ENCODE results near the gene MRPL27.
"Not testable (repeated sequence)": the region's sequence is repeated elsewhere in the genome, so short reads cannot be mapped to it uniquely, and the experiment has no call there.

Gene MRPL27

DNA sequence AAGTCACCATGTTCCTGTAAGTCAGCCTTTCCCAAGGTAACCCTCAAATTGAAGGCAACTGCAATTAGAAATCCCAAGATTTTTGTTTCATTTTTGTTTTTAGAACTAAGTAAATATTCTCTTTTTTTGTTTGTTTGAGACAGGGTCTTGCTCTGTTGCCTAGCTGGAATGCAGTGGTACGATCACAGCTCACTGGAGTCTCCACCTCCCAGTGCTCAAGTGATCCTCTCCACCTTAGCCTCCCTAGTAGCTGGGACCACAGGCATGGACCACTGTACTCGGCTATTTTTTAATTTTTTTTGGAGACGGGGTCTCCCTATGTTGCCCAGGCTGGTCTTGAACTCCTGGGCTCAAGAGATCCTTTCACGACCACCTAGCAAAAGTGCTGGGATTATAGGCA is 34.9 kb upstream of the MRPL27 start:
- TF ChIP-seq, protein P1, sequence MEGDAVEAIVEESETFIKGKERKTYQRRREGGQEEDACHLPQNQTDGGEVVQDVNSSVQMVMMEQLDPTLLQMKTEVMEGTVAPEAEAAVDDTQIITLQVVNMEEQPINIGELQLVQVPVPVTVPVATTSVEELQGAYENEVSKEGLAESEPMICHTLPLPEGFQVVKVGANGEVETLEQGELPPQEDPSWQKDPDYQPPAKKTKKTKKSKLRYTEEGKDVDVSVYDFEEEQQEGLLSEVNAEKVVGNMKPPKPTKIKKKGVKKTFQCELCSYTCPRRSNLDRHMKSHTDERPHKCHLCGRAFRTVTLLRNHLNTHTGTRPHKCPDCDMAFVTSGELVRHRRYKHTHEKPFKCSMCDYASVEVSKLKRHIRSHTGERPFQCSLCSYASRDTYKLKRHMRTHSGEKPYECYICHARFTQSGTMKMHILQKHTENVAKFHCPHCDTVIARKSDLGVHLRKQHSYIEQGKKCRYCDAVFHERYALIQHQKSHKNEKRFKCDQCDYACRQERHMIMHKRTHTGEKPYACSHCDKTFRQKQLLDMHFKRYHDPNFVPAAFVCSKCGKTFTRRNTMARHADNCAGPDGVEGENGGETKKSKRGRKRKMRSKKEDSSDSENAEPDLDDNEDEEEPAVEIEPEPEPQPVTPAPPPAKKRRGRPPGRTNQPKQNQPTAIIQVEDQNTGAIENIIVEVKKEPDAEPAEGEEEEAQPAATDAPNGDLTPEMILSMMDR (IDR thresholded peaks at IDR 0.05): no peak
- no peak overlapping the region for H3K4me3 ChIP-seq
- H3K27ac ChIP-seq: no peak overlapping the region
- DNase-seq (ENCODE audit: low spot score): no peak

DNA sequence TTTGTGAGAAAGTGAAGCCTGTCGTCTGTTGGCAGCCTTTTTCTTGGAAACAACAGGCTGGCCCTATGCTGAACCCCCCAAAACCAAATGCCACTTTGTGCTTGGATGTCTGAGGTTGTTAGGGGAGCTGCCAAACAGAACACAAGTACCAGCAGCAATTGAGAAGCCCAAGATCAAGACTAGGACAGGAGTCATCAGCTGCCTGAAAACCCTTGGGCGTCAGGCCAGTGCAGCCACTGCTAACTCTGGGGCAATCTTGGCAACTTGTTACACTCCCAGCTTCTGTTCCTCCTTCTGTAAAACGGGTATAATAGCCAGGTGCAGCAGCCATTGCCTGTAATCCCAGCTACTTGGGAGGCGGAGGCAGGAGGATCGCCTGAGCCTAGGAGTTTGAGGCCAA is 33.6 kb upstream of the MRPL27 start:
- Histone ChIP-seq H3K27ac (no peak overlapping the region), H3K4me3 (no peak overlapping the region)
- TF ChIP-seq, protein P1 (IDR thresholded peaks at IDR 0.05): no peak
- no peak for DNase-seq (ENCODE audit: low spot score)

DNA sequence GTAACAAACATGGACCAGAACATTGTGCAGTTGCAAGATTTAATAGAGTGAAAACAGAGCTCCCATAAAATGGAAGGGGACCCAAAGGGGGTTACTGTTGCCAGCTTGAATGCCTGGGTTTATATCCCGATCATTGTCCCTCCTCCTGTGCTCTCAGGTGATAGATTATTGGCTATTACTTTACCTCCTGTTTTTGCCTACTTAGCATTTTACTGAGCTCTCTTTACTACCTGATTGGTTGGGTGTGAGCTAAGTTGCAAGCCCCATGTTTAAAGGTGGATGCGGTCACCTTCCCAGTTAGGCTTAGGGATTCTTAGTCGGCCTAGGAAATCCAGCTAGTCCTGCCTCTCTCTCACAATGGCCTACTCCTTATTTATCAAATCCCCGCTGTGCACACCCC is 32.4 kb upstream of the MRPL27 start:
- not testable (repeated sequence) for DNase-seq (ENCODE audit: low spot score); H3K27ac ChIP-seq; H3K4me3 ChIP-seq

DNA sequence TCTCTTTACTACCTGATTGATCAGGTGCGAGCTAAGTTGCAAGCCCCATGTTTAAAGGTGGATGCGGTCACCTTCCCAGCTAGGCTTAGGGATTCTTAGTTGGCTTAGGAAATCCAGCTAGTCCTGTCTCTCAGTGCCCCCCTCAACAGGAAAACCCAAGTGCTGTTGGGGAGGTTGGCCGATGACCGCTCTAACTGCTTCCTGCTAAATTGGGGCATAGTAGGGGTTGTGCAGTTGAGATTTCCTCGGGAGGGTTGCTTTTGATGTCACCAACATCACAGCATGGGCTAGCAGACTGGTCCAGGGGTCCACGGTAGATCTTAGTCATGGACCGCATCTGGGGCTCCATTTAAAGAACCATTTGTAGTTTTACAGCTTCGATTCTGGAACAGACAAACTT is 26.6 kb upstream of the MRPL27 start:
- not testable (repeated sequence) for DNase-seq (ENCODE audit: low spot score); H3K4me3 ChIP-seq

DNA sequence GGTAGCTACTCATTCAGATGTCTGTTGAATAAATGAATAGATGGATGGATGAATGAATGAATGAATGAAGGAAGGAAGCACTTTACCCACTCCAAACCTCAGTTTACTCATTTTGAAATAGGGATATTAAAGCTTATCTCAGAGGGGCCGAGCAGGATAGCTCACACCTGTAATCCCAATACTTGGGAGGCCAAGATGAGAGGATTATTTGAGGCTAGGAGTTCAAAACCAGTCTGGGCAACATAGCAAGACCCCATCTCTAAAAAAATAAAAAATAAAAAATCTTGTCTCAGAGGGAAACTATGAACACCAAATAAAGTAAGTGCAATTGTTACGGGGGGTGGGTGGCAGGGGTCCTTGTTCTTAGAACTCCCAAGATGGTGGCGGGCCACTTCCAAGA is 25.7 kb upstream of the MRPL27 start:
- H3K4me3 ChIP-seq; H3K27ac ChIP-seq; DNase-seq (ENCODE audit: low spot score): not testable (repeated sequence)

More for the DNA sequence above, 26.6 kb upstream of the MRPL27 start:
- not testable (repeated sequence) for H3K27ac ChIP-seq

DNA sequence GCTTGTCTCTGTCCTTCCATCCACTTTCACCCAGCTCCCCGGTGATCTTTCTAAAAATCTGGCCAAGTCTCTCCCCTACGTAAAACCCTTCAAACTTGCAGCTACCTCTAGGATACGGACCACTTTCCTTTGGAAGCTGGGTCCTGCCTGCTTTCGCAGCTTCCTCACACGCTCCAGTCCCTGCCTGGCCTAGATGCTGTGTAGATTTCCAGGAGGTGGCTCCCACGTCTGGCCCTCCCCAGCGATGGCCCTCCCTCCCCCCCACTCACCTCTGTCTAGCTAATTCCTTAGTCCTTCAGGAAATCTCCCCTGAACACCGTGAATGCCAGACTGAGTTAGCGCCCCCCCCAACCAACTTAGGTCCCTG is 24.9 kb upstream of the MRPL27 start:
- peak overlapping the region in 1 of 2 donors; percentile 82 for H3K27ac ChIP-seq
- TF ChIP-seq, protein P1 (IDR thresholded peaks at IDR 0.05): no peak
- peak overlapping the region; percentile 89 for H3K4me3 ChIP-seq
- DNase-seq (ENCODE audit: low spot score): no peak

DNA sequence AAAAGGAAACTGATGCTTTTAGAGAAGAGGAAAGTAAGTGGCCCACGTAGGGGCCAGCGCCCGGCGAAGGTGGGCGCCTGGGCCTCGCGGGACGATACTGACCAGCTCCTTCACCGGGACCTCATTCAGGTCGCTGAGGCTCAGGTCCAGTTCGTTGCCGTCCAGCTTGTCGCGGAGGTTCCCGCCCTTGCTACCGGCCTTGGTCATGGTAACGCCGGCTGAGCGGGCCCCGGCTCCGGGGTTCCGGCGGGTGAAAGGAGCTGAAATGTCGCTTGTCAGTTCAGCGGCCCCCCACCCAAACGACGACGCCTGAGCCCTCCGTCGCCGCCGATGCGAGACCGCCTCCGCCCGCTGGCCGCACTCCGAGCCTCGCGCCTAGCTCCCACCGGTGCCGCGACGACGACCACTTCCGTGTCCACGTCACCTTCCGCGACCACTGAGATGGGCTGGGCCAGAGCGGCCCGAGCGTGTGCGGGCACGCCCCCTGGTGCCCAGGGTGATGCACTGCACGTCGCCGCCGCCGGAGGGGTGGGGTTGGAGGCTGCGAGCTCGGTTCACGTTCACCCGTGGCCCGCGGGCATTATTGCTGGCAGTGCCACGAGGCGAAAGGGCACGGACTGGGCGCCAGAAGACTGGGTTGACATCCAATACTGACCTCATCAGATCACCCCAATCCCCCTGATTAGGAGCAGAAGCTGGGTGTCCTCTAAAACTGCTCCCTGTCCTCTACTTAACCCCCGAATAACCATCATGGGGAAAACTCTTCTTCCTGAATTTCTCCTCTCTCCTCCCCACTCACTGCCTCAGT is 24.3 kb upstream of the MRPL27 start, which contains the start of gene LRRC59:
Gene LRRC59, minus strand, starts transcription at position 413 of the 808 bp plus-strand sequence. Its CDS starts 206 bp downstream, at position 207.
- peak; percentile 90 for DNase-seq (ENCODE audit: low spot score)
- TF ChIP-seq, protein P1 (IDR thresholded peaks at IDR 0.05): peak; percentile 97
- Histone ChIP-seq H3K4me3 (peak within 1 kb of the TSS; percentile 89), H3K27ac (peak within 1 kb of the TSS; percentile 82 to 86)

DNA sequence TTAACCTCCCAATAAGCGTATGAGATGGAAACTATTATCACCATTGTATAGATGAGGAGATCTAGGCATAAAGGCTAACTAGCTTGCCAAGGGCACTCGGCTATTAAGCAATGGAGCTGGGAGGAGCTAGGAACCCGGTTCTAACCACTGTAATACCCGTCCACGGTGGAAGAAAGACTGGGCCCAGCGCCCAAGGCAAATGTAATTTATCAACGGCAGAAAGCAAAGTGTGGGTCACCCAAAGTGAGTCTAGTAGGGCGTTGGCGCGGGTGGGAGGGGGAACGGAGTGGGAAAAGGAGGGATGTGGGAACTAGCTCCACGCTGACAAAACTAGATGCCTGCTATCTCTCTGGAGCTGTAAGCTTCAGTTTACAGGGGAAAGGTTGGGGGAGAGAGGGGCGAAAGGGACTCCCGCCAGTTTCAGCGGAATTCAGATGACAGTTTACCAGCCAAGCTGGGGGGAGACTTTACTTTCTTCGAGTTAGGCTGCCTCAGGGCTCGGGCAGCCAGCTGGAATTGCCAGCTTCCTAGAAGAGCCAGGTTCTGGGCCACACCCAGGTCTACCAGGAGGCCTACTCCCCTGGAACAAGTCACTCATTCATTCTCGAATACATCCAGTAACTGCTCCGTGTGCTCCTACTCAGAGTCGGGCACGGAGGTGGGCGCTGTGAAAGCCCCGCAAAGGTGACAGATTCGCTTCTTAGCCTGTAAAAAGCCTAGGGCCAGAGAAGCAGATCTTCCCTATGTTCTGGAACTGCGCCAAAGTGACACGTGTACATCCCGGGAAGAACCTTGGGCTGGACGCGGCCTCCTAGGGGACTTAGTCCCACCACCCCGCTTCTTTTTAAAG is 23.5 kb upstream of the MRPL27 start:
- no peak for DNase-seq (ENCODE audit: low spot score)
- Histone ChIP-seq H3K4me3 (peak overlapping the region; percentile 89), H3K27ac (peak overlapping the region; percentile 35 to 82)
- TF ChIP-seq, protein P1 (IDR thresholded peaks at IDR 0.05): no peak
